ENCODE data around the gene ARHGAP10.
"Not testable (repeated sequence)": the region's sequence is repeated elsewhere in the genome, so short reads cannot be mapped to it uniquely, and the experiment has no call there.

The ARHGAP10 gene

GRCh38 chr4:147794787-147795413 is 63.0 kb downstream of the ARHGAP10 start:
- no peak overlapping the region for H3K27ac ChIP-seq (ENCODE audit: low read depth, low read length)
- H3K4me1 ChIP-seq (ENCODE audit: control insufficient read depth, insufficient read depth, low read length), result no peaks in the 10 kb centered on the region; the same call in 1 of the 2 replicates
- 0 out of 2 replicates have a peak, but pooled peaks cover 2% of the 10 kb centered on the region for H3K9me3 ChIP-seq (ENCODE audit: control insufficient read depth, insufficient read depth, low read depth, low read length)
- no peak overlapping the region for H3K4me3 ChIP-seq (ENCODE audit: low read depth, low read length)
- H3K9ac ChIP-seq (ENCODE audit: low read length), result no peak overlapping the region
- no peaks in the 10 kb centered on the region for H3K27me3 ChIP-seq (ENCODE audit: control insufficient read depth, insufficient read depth, low read length)
- H3K36me3 ChIP-seq (ENCODE audit: control insufficient read depth, insufficient read depth, low read length), result no peaks in the 10 kb centered on the region

DNA sequence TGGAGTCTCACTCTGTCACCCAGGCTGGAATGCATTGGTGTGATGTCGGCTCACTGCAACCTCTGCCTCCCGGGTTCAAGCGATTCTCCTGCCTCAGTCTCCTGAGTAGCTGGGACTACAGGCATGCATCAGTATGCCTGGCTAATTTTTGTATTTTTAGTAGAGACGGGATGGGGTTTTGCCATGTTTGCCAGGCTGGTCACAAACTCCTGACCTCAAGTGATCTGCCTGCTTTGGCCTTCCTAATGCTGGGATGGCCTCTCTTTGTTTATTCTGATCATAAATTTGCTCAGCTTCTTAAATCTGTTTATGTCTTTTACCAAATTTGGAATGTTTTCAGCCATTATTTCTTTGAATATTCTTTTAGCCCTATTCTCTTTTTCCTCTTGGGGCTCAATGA is 67.2 kb downstream of the ARHGAP10 start:
- H3K9ac ChIP-seq (ENCODE audit: low read length); H3K27ac ChIP-seq (ENCODE audit: low read depth, low read length); H3K4me1 ChIP-seq (ENCODE audit: control insufficient read depth, insufficient read depth, low read length): not testable (repeated sequence)

GRCh38 chr4:147799986-147800555 is 68.2 kb downstream of the ARHGAP10 start:
- H3K36me3 ChIP-seq (ENCODE audit: control insufficient read depth, insufficient read depth, low read length), result no peaks in the 10 kb centered on the region
- H3K27me3 ChIP-seq (ENCODE audit: control insufficient read depth, insufficient read depth, low read length), result no peaks in the 10 kb centered on the region
- no peak overlapping the region for H3K9ac ChIP-seq (ENCODE audit: low read length)
- no peak overlapping the region for H3K27ac ChIP-seq (ENCODE audit: low read depth, low read length)
- H3K4me3 ChIP-seq (ENCODE audit: low read depth, low read length), result no peak overlapping the region
- no peaks in the 10 kb centered on the region for H3K9me3 ChIP-seq (ENCODE audit: control insufficient read depth, insufficient read depth, low read depth, low read length)
- peaks cover 3% of the 10 kb centered on the region; the same call in 1 of the 2 replicates for H3K4me1 ChIP-seq (ENCODE audit: control insufficient read depth, insufficient read depth, low read length)

More for the DNA sequence above, 67.2 kb downstream of the ARHGAP10 start:
- H3K4me3 ChIP-seq (ENCODE audit: low read depth, low read length); H3K9me3 ChIP-seq (ENCODE audit: control insufficient read depth, insufficient read depth, low read depth, low read length); H3K27me3 ChIP-seq (ENCODE audit: control insufficient read depth, insufficient read depth, low read length); H3K36me3 ChIP-seq (ENCODE audit: control insufficient read depth, insufficient read depth, low read length): not testable (repeated sequence)

GRCh38 chr4:147801820-147802219 is 69.9 kb downstream of the ARHGAP10 start:
- H3K36me3 ChIP-seq (ENCODE audit: control insufficient read depth, insufficient read depth, low read length), result no peaks in the 10 kb centered on the region
- no peak overlapping the region for H3K27ac ChIP-seq (ENCODE audit: low read depth, low read length)
- H3K4me1 ChIP-seq (ENCODE audit: control insufficient read depth, insufficient read depth, low read length), result peaks cover 3% of the 10 kb centered on the region; the same call in 1 of the 2 replicates
- no peaks in the 10 kb centered on the region for H3K27me3 ChIP-seq (ENCODE audit: control insufficient read depth, insufficient read depth, low read length)
- no peaks in the 10 kb centered on the region for H3K9me3 ChIP-seq (ENCODE audit: control insufficient read depth, insufficient read depth, low read depth, low read length)
- H3K9ac ChIP-seq (ENCODE audit: low read length), result no peak overlapping the region
- H3K4me3 ChIP-seq (ENCODE audit: low read depth, low read length), result no peak overlapping the region

GRCh38 chr4:147802346-147802745 is 70.5 kb downstream of the ARHGAP10 start:
- Histone ChIP-seq H3K27ac (ENCODE audit: low read depth, low read length) (no peak overlapping the region), H3K4me1 (ENCODE audit: control insufficient read depth, insufficient read depth, low read length) (peaks cover 3% of the 10 kb centered on the region; the same call in 1 of the 2 replicates), H3K27me3 (ENCODE audit: control insufficient read depth, insufficient read depth, low read length) (no peaks in the 10 kb centered on the region), H3K9ac (ENCODE audit: low read length) (no peak overlapping the region), H3K9me3 (ENCODE audit: control insufficient read depth, insufficient read depth, low read depth, low read length) (no peaks in the 10 kb centered on the region), H3K36me3 (ENCODE audit: control insufficient read depth, insufficient read depth, low read length) (no peaks in the 10 kb centered on the region), H3K4me3 (ENCODE audit: low read depth, low read length) (no peak overlapping the region)

DNA sequence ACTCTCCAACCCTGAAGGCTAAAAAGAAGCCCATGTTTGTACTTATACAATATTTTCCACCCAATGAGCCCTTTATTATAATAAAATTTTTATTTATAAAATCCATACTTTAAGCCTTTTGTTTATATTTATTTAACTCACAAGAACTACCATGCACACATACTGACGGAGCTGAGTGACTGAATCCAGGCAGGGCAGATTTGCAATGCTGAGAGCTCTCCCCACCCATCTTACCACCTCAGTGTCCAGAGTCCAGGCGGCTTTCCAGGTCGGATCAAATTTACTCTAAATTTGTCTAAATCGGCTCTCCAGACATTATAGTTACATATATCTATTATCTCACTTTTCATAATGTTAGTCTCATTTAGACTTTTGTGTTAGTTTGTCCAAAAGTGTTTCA is 74.1 kb downstream of the ARHGAP10 start:
- no peaks in the 10 kb centered on the region for H3K9me3 ChIP-seq (ENCODE audit: control insufficient read depth, insufficient read depth, low read depth, low read length)
- H3K36me3 ChIP-seq (ENCODE audit: control insufficient read depth, insufficient read depth, low read length), result no peaks in the 10 kb centered on the region
- H3K4me3 ChIP-seq (ENCODE audit: low read depth, low read length), result no peak overlapping the region
- H3K4me1 ChIP-seq (ENCODE audit: control insufficient read depth, insufficient read depth, low read length), result peaks cover 6% of the 10 kb centered on the region; the same call in 1 of the 2 replicates
- no peaks in the 10 kb centered on the region for H3K27me3 ChIP-seq (ENCODE audit: control insufficient read depth, insufficient read depth, low read length)
- H3K27ac ChIP-seq (ENCODE audit: low read depth, low read length), result no peak overlapping the region
- no peak overlapping the region for H3K9ac ChIP-seq (ENCODE audit: low read length)

DNA sequence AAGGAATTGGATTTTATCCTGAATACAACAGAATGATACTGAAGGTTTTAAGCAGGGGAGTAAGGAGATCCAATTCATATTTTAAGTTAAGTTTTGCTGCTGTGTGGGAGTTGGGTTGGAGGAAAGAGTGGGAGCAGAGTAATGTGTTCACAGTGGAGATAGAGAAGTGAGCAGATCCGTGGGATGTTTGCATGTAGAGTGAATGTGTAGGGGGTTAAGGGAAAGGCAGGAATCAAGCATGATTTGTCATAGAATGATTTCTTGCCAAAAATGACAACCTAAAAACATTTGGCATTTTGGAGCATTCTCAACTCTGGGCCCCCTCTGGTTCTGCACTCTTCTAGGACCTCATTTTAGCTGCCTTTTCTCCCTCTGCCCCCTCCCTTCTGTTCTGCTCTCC is 76.6 kb downstream of the ARHGAP10 start:
- Histone ChIP-seq H3K36me3 (ENCODE audit: control insufficient read depth, insufficient read depth, low read length) (no peaks in the 10 kb centered on the region), H3K4me3 (ENCODE audit: low read depth, low read length) (no peak overlapping the region), H3K9me3 (ENCODE audit: control insufficient read depth, insufficient read depth, low read depth, low read length) (no peaks in the 10 kb centered on the region), H3K27ac (ENCODE audit: low read depth, low read length) (no peak overlapping the region), H3K4me1 (ENCODE audit: control insufficient read depth, insufficient read depth, low read length) (peaks cover 10% of the 10 kb centered on the region; the same call in 1 of the 2 replicates), H3K9ac (ENCODE audit: low read length) (no peak overlapping the region), H3K27me3 (ENCODE audit: control insufficient read depth, insufficient read depth, low read length) (no peaks in the 10 kb centered on the region)

DNA sequence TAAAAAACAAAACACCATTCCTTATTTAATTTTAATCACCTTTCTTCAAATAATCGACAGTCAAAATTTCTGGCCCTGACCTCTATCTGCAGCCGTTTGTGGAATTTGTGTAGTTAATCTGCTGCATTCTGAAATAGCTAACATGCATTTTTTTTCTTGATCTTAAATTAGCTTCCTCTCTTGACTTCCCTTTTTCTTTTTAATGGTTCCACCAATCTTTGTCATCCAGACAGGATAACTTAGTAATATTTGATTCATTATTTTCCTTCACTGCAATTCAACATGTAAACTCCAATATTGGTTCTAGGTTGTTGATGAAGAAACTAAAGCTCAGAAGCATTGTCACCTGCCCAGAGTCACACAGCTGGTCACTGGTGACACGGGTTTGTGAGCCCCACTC is 77.3 kb downstream of the ARHGAP10 start:
- Histone ChIP-seq H3K27me3 (ENCODE audit: control insufficient read depth, insufficient read depth, low read length) (no peaks in the 10 kb centered on the region), H3K4me3 (ENCODE audit: low read depth, low read length) (no peak overlapping the region), H3K27ac (ENCODE audit: low read depth, low read length) (no peak overlapping the region), H3K9me3 (ENCODE audit: control insufficient read depth, insufficient read depth, low read depth, low read length) (no peaks in the 10 kb centered on the region), H3K36me3 (ENCODE audit: control insufficient read depth, insufficient read depth, low read length) (no peaks in the 10 kb centered on the region), H3K9ac (ENCODE audit: low read length) (no peak overlapping the region), H3K4me1 (ENCODE audit: control insufficient read depth, insufficient read depth, low read length) (peaks cover 10% of the 10 kb centered on the region; the same call in 1 of the 2 replicates)

DNA sequence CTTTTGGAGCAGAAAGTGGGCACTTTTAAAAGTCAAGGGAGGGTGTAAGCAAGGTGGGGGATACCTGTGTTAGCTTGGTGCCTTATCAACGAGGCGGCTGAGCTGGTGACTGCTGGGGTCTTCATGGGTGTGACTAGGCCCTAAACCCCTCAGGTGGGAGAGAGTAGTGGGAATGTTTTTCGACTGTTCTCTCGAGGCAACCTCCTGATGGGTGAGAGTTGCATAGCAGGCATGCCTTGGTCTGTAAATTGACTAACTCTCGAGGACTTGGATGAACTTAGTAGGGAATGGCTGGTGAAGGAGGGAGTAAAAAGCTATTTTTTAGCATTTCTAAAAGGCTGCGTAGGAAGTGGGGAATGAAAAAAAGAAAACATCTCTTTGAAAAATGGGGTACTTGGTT is 80.0 kb downstream of the ARHGAP10 start:
- peaks cover 10% of the 10 kb centered on the region; the same call in 1 of the 2 replicates for H3K4me1 ChIP-seq (ENCODE audit: control insufficient read depth, insufficient read depth, low read length)
- no peak overlapping the region for H3K27ac ChIP-seq (ENCODE audit: low read depth, low read length)
- H3K4me3 ChIP-seq (ENCODE audit: low read depth, low read length), result no peak overlapping the region
- no peaks in the 10 kb centered on the region for H3K9me3 ChIP-seq (ENCODE audit: control insufficient read depth, insufficient read depth, low read depth, low read length)
- H3K36me3 ChIP-seq (ENCODE audit: control insufficient read depth, insufficient read depth, low read length), result no peaks in the 10 kb centered on the region
- no peaks in the 10 kb centered on the region for H3K27me3 ChIP-seq (ENCODE audit: control insufficient read depth, insufficient read depth, low read length)
- H3K9ac ChIP-seq (ENCODE audit: low read length), result no peak overlapping the region

DNA sequence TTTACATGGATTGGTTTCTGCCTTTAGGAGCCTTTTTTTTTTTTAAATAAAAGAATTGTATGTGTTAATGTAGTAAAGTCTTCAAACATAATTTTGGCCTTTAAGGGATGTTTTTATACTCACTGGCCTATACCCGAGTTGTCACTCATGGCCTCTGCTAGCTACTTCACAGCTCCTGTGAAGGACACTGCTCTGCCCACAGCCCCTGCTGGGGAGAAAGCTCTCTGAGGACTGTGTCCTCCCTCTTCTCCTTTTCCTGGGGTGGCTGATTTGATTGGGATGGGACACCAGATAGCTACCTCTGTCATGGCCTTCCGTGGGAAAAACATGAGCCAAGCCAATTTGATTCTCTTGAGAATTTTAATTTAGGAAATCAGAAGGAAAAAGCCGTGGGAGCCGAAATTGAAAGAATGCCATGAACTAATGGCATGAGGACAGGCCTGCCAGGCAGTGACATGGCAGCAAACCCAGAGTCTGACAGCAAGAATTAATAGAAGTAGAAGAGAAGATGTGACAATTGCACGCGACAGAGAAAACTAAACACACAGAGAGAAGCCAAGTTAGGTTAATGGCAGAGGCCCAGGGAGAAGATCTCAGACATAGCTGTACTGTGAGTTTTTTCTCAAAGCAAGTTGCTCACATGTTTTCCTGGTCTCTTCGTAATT is 81.4 kb downstream of the ARHGAP10 start:
- Histone ChIP-seq H3K9ac (ENCODE audit: low read length) (no peak overlapping the region), H3K36me3 (ENCODE audit: control insufficient read depth, insufficient read depth, low read length) (no peaks in the 10 kb centered on the region), H3K27ac (ENCODE audit: low read depth, low read length) (no peak overlapping the region), H3K4me1 (ENCODE audit: control insufficient read depth, insufficient read depth, low read length) (peaks cover 5% of the 10 kb centered on the region; the same call in 1 of the 2 replicates), H3K9me3 (ENCODE audit: control insufficient read depth, insufficient read depth, low read depth, low read length) (no peaks in the 10 kb centered on the region), H3K4me3 (ENCODE audit: low read depth, low read length) (no peak overlapping the region), H3K27me3 (ENCODE audit: control insufficient read depth, insufficient read depth, low read length) (no peaks in the 10 kb centered on the region)

GRCh38 chr4:147813973-147814372 is 82.1 kb downstream of the ARHGAP10 start:
- Histone ChIP-seq H3K9me3 (ENCODE audit: control insufficient read depth, insufficient read depth, low read depth, low read length) (no peaks in the 10 kb centered on the region), H3K4me3 (ENCODE audit: low read depth, low read length) (no peak overlapping the region), H3K9ac (ENCODE audit: low read length) (no peak overlapping the region), H3K27ac (ENCODE audit: low read depth, low read length) (no peak overlapping the region), H3K27me3 (ENCODE audit: control insufficient read depth, insufficient read depth, low read length) (no peaks in the 10 kb centered on the region), H3K4me1 (ENCODE audit: control insufficient read depth, insufficient read depth, low read length) (0 out of 2 replicates have a peak, but pooled peaks cover 3% of the 10 kb centered on the region), H3K36me3 (ENCODE audit: control insufficient read depth, insufficient read depth, low read length) (no peaks in the 10 kb centered on the region)

Data from HUES6 (cell line).